HG03442 (cell line): ENCODE measurements around the gene GATA6.
"Not testable (repeated sequence)": the region's sequence is repeated elsewhere in the genome, so short reads cannot be mapped to it uniquely, and the experiment has no call there.

ENCODE experiments used
- ATAC-seq: cut with Tn5 transposase; IDR thresholded peaks from one replicate; pipeline ENCODE4 v1.9.1; 2021; ENCODE audit warnings: mild to moderate bottlenecking, moderate library complexity; ENCODE audit not compliant: unreplicated experiment

GATA6 gene

DNA sequence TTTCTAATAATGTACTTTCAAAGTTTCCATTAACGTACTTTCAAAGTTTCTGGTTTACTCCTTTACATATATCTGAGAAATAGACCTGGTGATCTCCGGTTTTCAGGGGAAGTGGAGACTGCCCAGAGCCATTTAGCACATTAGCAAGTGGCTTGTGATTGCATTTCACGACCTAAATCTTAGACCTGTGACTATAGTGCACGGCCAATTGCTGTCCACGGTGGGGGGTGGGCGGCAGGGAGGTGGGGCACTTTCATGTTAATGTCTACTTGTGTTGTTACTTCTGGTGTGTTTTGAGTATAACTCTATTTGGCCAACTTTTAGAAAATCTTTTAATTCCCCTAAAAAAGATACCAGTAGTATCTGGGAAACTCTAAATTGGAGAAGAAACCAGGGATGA lies 11.3 kb downstream of the GATA6 start:
- no peak for ATAC-seq

DNA sequence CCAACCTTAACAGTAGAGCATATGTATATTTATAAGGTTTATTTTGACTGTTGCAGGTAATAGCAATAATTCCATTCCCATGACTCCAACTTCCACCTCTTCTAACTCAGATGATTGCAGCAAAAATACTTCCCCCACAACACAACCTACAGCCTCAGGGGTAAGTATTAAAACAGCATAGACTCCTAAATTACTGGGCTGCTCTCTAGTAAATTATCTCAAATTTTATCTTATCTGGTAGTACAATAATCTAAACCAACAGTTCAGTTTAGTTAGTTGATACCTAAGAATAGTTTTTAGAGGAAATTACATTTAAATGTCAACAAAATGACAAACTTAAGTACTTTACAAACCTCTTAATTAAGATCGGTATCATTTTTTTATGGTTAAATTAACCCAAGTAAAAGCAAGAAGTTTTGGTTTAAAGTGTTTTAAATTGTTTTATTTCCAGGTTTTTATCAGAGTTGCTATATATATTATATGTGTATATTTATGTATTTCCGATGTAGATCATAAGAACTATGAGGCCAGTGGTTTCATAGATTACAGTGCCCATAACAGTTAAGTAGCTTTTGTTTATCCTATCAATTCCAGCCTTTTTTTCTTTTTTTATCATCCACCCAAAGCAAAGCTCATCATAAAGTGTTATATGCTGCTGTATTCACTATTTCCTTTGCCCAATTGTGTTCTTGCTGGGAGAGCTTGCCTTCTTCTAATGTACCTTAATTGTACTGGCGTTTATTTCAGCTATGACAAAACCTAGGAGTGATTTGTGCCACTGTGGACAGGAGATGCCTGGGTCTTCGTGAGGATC lies 13.7 kb downstream of the GATA6 start:
- ATAC-seq, result no peak

GRCh38 chr18:22183698-22184170 lies 14.3 kb downstream of the GATA6 start:
- no peak for ATAC-seq

- not testable (repeated sequence) for ATAC-seq
Observed at GRCh38 chr18:22184573-22184972, 15.2 kb downstream of the GATA6 start.

DNA sequence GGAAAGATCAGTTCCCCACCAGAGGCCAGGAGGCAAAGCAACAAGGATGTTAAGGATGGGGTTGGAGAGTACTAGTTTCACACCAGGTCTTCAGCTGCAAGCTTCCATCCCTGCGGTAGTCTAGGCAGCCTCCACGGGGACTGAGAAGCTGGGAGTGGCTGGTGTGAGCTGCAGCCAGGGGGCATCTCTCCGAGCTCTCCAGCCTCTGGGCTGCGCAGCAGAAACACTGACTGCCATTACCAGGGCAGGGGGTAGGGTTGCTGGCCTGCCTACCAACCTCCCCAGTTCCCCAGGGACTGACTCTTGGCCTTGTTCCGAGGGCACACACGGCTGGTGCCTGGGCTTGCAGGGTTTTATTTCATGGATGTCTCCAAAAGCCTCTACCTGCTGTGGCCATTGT lies 15.9 kb downstream of the GATA6 start:
- ATAC-seq, result no peak

GRCh38 chr18:22185771-22186386 lies 16.5 kb downstream of the GATA6 start:
- ATAC-seq, result no peak

DNA sequence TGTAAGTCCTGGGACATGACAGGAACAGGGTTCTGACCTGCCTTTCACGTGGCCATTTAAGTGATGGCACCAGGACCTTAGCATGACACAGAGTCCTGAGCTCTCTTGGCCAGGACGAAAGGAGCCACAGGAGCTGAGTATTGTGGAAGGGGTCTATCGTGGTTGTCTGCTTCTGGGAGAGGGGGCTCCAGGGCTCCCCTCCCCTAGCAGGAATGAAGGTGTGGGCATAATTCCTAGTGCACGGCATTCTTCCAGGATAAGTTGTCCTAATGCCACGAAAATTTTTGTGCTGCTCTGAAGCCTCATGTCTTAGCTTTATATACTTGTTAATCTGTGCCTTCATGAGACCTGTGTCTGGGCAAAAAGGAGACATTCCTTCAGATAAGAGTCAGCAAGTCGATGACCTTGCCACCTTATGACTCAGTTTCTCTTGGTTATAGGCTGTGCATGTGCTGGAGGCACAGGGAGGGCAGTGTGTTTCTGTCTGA lies 17.1 kb downstream of the GATA6 start:
- no peak for ATAC-seq

GRCh38 chr18:22188559-22189267 lies 19.3 kb downstream of the GATA6 start:
- no peak for ATAC-seq

DNA sequence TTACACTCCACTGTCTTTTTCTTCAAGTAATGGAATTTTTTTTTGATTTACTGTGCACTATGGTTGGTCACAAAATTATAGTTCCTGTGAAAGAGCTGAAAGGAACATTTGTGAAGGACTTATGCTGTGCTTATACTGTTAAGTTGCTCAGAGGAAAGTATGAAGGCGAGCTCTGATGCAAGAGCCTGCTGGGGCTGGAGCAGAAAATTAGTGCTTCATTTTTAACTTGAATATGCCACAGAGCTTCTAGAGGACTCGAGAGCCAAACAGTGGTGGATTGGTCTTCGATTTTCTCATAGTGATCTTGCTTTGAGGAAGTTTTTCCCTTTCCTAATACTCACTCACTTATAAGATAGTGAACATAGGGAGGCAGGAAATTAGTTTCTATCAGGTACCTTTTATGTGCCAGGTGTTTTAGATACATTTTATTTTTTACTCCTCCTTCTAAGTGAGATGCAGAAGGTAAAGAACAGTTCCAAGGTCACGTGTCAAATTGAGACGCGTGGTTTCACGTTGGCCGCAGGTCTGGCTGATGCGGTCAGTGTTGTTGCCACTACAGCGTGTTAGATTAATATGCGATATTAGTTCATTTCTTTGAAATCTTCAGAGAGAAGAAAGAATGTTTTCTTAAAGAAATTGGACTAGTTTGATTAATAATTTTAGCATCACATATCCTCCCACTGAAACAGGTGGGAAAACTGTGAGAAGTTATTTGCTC lies 20.2 kb downstream of the GATA6 start:
- no peak for ATAC-seq

DNA sequence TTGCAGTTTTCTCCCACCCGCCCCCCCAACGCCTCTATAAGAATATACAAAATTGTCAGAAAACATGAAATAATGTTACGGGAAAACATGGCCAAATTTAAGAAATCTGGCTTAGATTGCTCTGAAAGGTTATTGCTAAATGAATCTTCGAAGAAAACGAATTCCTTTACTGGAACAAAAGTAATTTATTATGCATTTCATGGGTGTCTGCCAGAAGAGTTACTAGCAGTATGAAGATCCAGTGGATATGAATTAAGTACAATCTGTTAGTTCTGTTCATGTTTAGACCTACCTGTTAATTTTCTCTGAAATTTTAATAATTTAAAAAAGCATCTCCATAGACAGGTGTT lies 21.9 kb downstream of the GATA6 start:
- ATAC-seq, result no peak

DNA sequence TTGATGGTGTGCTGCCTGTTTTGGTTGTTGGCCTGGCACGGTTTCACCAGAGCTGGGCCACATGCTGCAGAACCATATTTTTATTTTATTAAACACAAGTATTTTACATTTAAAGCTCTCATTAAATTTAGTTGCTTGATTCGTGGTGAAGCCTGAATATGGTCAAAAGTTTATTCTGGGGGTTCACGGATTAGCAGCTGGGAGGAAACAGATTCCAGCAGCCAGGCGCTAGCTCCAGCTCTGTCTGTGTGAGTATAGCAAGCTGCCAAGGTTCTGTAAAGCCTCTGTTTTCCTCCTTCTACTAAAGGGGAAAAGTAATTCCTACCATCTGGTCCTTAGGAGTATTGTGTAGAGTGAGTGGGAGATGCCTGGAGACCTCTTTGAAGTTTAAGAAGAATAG lies 22.5 kb downstream of the GATA6 start:
- no peak for ATAC-seq

DNA sequence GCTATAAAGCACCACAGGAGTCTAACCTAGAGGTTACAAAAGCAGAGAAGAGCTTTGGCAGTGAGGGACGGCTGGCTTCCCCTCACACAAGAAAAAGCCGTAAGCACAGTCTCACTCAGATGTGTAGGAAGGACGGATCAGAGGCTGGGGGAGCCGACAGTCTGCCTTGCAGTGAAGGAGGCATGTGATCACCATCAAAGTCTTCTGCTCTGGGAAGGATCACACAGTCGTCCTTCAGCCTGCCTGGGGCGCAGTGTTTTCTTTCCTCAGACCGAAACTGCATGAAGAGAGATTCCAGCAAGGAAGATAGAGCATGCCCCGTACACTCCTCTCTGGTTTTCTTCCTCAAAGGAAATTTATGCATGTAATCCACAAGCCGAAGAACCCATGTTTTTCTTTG lies 24.1 kb downstream of the GATA6 start:
- no peak for ATAC-seq

GRCh38 chr18:22194151-22194598 lies 24.8 kb downstream of the GATA6 start:
- no peak for ATAC-seq

GRCh38 chr18:22195052-22195451 lies 25.7 kb downstream of the GATA6 start:
- ATAC-seq, result no peak

GRCh38 chr18:22196943-22197342 lies 27.6 kb downstream of the GATA6 start:
- not testable (repeated sequence) for ATAC-seq

- no peak for ATAC-seq
Observed at GRCh38 chr18:22197668-22198067, 28.3 kb downstream of the GATA6 start.

DNA sequence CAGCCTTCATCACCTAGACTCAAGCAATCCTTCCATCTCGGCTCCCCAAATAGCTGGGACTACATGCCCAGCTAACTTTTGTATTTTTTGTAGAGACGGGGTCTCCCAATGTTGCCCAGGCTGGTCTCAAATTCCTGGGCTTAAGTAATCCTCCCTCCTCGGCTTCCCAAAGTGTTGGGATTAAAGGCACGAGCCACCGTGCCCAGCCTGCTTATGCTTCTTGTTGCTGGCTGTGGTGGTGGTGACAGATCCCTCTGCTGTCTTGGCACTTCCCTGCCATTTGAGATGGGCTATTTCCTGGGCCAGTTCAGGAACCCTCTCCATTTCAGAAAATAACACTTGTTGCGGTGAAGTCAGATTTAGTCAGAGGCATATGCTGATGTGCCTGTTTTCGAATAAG lies 28.8 kb downstream of the GATA6 start:
- ATAC-seq, result no peak

DNA sequence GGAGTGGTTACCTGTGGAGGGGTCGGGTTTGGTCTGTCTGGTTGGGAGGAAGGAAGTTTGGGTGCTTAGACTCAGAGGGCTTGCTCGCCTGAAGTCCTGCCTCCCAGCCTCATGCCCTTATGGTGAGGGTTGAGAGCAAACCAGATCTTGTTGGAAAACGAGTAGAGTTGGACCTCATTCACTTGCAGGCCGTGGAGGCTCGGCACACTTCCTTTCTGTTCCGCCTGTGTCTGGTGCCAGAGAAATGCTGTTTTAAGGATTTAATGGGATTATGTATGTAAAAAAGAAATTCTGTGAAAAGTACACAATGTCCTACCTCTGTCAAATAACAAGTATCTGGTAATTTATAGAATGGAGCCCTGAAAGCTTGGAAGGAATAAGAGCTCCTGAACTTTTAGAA lies 29.6 kb downstream of the GATA6 start:
- ATAC-seq, result no peak

GRCh38 chr18:22200611-22201225 lies 31.3 kb downstream of the GATA6 start:
- no peak for ATAC-seq

DNA sequence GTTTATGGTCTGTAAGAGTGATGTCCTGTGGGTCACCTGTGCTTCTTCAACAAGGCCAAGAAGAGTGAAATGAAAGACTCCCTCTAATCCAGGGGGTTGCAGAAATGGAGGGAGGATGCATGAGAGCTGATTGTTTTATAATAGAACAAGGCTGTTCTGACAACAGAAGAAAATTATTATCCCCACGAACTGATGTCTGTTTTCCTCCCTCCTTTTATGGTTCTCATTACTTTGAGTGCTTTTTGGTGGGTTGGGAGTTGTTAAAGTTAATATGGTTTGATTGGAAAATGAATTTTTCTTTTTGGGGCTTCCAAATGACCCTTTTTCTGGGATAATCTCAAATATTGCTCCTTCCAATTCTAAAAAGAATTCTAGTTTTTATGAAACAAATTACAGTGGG lies 33.6 kb downstream of the GATA6 start:
- no peak for ATAC-seq
